AG09319 (cell line): ENCODE measurements around the gene TXLNA.

Experiments
- DNase-seq: peaks from one replicate; pipeline ENCODE4 v3.0.0-alpha.2; 2010; ENCODE audit warnings: low read depth; ENCODE audit errors: extremely low read depth
- CTCF ChIP-seq: IDR thresholded peaks from 2 replicates; pipeline ENCODE4 v1.5.1; 2011; ENCODE audit warnings: low read depth, mild to moderate bottlenecking, inconsistent platforms, low read length, moderate library complexity

TXLNA gene

GRCh38 chr1:32187850-32188249 lies 8.4 kb downstream of the TXLNA start:
- no peak for DNase-seq
- no peak for TF ChIP-seq CTCF

- no peak for TF ChIP-seq CTCF
- DNase-seq: no peak
Observed at GRCh38 chr1:32192220-32192948, 12.9 kb downstream of the TXLNA start.

- no peak for TF ChIP-seq CTCF
- no peak for DNase-seq
Observed at GRCh38 chr1:32194984-32195383, 15.5 kb downstream of the TXLNA start.

GRCh38 chr1:32195531-32195930 lies 16.1 kb downstream of the TXLNA start:
- no peak for TF ChIP-seq CTCF
- DNase-seq: no peak

- TF ChIP-seq CTCF: no peak
- DNase-seq: no peak
Observed at GRCh38 chr1:32195972-32196823, 16.7 kb downstream of the TXLNA start.

- no peak for DNase-seq
- TF ChIP-seq CTCF: no peak
Observed at GRCh38 chr1:32197074-32197473, 17.6 kb downstream of the TXLNA start.

GRCh38 chr1:32197837-32198236 lies 18.4 kb downstream of the TXLNA start:
- no peak for TF ChIP-seq CTCF
- no peak for DNase-seq
